Measurements from ENCODE around the gene ABCD1.
"Not testable (repeated sequence)": the region's sequence is repeated elsewhere in the genome, so short reads cannot be mapped to it uniquely, and the experiment has no call there.

The ABCD1 gene

DNA sequence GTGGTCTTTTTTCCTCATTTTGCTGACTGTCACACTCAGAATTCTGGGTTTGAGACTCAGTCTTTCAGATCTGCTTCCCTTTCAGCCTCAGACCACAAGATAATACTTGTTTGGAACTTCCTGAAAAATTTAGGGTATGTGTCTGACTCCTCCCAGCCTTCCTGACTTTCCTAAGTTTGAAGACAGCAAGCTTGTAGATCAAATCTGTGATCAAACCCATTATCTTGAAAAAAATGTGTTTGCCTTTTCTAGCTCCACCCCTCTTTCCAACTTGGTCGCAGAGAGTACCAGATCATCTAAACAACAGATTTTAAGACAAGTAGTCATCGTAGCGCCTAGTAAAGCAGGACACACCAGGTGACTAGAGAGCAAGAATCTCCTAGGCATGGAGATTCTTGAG, 10.4 kb upstream of the ABCD1 start:
- DNase-seq: no peak

- DNase-seq: no peak
These were observed 7.2 kb upstream of the ABCD1 start for GRCh38 chrX:153717445-153717844.

DNA sequence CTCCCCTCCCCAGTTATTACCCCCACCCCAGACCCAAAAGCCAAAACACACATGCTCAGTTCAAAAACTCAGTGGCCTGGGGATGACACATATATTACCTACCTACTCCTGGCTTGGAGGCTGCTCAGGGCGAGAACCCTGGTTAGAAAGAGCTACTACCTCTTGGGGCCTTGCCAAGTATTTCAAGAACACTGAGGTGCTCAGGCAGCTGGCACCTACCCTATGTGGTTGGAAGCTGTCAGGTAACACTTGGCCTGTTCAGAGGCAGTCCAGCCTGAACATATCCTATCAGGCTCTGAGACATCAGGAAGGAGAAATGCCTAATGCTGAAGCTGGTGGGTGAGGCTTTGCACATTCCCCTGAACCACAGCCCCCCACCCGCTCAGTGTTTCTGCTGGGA, 5.4 kb upstream of the ABCD1 start:
- no peak for DNase-seq

DNA sequence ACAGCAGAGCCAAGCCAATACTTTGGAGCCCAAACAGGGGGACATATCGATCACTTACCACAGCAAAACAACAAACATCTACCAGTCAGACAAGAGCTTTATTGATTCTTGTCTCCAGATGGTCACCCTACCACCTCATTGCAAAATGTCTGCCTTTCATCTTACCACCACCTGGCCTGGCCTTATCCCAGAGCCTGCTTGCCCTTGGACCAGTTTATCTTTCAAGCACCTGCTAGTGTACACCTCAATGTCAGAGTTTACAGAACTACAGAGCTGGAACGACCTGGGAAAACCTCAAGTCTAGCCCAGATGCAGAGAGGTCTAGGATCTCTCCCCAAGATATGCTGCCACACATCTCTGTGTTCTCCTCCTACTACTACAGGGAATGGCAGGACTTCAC, 5.0 kb upstream of the ABCD1 start:
- DNase-seq: no peak

DNA sequence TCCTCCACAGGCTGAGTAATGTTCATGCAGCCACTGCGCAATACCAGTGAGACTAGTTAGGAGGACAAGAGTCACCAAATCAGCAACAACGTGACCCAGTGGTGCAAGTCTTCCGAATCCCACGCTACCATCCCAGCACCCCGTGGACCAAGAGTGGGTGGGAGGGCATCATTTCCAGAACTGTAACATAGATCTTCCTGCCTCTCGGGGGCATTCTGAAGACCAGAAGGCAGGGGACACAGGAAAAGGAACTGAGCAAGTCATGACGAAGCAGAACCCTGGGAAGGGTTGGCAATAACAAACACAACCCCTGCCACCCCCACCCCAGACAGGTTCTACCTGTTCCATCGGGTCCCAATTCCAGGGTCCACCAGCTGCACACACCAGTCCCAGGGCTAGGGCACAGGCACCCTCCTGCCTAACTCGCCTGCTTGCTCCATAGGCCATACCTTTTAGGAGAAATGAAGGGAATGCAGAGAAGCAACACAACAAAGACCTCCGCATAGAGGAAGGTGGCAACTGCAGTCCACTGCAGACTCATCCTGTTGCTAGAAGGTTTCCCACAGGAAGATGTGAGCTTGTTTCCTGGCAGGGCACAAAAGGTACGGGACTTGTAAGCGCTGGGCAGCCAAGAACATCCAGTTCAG, 1.8 kb upstream of the ABCD1 start:
- no peak for DNase-seq

GRCh38 chrX:153723351-153724251, 1.1 kb upstream of the ABCD1 start:
- DNase-seq: peak; percentile 14

DNA sequence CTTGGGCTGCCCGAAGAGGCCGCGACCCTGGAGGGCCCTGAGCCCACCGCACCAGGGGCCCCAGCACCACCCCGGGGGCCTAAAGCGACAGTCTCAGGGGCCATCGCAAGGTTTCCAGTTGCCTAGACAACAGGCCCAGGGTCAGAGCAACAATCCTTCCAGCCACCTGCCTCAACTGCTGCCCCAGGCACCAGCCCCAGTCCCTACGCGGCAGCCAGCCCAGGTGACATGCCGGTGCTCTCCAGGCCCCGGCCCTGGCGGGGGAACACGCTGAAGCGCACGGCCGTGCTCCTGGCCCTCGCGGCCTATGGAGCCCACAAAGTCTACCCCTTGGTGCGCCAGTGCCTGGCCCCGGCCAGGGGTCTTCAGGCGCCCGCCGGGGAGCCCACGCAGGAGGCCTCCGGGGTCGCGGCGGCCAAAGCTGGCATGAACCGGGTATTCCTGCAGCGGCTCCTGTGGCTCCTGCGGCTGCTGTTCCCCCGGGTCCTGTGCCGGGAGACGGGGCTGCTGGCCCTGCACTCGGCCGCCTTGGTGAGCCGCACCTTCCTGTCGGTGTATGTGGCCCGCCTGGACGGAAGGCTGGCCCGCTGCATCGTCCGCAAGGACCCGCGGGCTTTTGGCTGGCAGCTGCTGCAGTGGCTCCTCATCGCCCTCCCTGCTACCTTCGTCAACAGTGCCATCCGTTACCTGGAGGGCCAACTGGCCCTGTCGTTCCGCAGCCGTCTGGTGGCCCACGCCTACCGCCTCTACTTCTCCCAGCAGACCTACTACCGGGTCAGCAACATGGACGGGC, 579 bp downstream of the ABCD1 start:
- no peak for DNase-seq

DNA sequence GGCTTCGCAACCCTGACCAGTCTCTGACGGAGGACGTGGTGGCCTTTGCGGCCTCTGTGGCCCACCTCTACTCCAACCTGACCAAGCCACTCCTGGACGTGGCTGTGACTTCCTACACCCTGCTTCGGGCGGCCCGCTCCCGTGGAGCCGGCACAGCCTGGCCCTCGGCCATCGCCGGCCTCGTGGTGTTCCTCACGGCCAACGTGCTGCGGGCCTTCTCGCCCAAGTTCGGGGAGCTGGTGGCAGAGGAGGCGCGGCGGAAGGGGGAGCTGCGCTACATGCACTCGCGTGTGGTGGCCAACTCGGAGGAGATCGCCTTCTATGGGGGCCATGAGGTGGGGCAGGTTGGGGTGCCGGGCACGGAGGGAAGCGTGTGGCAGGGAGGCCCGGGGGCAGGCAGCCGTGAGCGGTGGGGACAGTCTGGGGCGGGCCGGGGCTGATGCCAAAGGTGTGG, 1.2 kb downstream of the ABCD1 start:
- no peak for DNase-seq

DNA sequence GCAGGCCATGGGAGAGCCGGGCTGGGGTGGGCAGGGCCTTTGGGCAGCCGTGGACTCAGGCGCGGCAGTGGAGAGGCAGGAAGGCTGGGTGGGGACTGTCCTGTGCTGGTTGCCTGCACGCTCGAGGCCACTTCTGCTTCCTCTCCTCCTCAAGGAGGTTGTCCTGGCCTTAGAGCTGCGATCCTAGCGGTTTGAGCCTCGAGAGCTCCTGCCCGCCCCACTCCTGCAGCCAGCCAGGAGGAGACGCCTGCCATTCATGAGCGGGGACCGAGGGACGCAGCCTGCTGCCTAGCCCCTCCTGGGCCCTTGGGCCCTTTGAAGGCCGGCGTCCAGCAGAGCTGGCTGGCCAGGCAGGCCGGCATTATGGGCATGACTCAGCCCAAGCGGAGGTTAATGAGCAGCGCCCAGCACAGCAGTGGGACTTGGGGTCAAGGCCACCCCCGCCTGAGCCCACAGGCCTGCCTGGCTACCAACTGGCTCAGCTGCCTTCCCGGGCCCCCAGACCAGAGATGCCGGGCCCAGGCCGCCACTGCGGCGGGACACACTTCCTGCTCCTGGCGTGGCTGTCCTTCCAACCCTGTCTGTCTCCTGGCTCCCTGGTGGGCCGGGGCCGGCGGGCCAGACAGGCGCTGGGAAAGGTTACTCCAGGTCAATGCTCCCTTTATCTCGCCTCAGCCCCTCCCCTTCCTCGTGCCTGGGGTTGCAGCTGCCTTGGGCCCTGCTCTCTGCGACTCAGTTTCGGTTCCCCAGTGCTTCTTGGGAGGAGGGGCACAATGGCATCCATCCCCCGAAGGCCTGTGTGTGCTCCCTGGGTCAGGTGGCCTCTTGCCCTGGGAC, 1.8 kb downstream of the ABCD1 start:
- DNase-seq: no peak

GRCh38 chrX:153727123-153727931, 2.7 kb downstream of the ABCD1 start:
- no peak for DNase-seq

GRCh38 chrX:153728095-153728494, 3.4 kb downstream of the ABCD1 start:
- DNase-seq: no peak

DNA sequence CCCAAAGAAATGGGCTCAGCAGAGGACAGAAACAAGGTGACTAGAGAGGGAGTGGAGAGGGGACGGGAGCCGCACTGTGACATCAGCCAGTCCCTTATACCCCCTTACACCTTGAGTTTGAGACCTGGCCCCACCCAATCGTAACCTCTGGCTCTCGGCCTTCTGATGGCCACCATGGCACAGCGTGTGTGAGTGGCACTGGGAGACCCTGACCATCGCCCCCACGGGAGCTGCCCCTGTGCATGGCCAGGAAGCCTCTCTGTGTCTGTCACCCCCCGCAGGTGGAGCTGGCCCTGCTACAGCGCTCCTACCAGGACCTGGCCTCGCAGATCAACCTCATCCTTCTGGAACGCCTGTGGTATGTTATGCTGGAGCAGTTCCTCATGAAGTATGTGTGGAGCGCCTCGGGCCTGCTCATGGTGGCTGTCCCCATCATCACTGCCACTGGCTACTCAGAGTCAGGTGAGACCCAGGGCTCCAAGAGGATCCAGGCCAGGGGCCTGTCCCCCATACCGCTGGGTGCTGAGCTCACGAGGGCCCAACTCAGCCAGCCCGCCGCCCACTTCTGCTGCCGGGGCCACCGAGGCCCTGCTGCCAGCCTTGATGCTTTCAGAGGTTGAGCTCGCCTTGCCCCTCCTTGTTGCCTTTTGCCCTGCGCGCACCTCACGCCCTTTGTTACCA, 4.4 kb downstream of the ABCD1 start:
- no peak for DNase-seq

GRCh38 chrX:153730115-153730514, 5.5 kb downstream of the ABCD1 start:
- not testable (repeated sequence) for DNase-seq

- DNase-seq: no peak
These were observed 6.6 kb downstream of the ABCD1 start for GRCh38 chrX:153731117-153731844.

GRCh38 chrX:153731845-153732215, 7.2 kb downstream of the ABCD1 start:
- no peak for DNase-seq

GRCh38 chrX:153732401-153732800, 7.7 kb downstream of the ABCD1 start:
- no peak for DNase-seq

GRCh38 chrX:153733651-153734240, 9.1 kb downstream of the ABCD1 start:
- no peak for DNase-seq

GRCh38 chrX:153734871-153735270, 10.2 kb downstream of the ABCD1 start:
- no peak for DNase-seq

- DNase-seq: no peak
These were observed 10.6 kb downstream of the ABCD1 start for GRCh38 chrX:153735274-153735673.
